GM23248 (cell line): ENCODE data around the gene CLCN1. TPM values are rescaled to one million over a fixed set of nuclear protein-coding genes. Genes with fewer than 3 reads are reported as not detected.

Experiments used
- DNase-seq: peaks from one replicate; pipeline ENCODE4 v3.0.0-alpha.2; 2015
- H2AFZ ChIP-seq: fragments of 200-600 bp; sonication (generic); 2 replicates; pipeline ENCODE4 v1.6.1; 2016; ENCODE audit warnings: antibody characterized with exemption
- H3F3A ChIP-seq: fragments of 200-600 bp; sonication (generic); 2 replicates; pipeline ENCODE4 v1.6.1; 2016; ENCODE audit warnings: mild to moderate bottlenecking, antibody characterized with exemption, mixed run types; ENCODE audit not compliant: insufficient read depth
- H3K27ac ChIP-seq: fragments of 200-600 bp; sonication (generic); 2 replicates; pipeline ENCODE4 v1.5.1; 2016; ENCODE audit warnings: mild to moderate bottlenecking
- H3K27me3 ChIP-seq: fragments of 200-600 bp; sonication (generic); replicated peaks from 2 replicates; pipeline ENCODE4 v1.6.1; 2016; ENCODE audit warnings: mild to moderate bottlenecking; ENCODE audit not compliant: insufficient read depth
- H3K36me3 ChIP-seq: fragments of 200-600 bp; sonication (generic); 2 replicates; pipeline ENCODE4 v1.6.1; 2016; ENCODE audit warnings: low read depth, mild to moderate bottlenecking
- H3K4me1 ChIP-seq: fragments of 200-600 bp; sonication (generic); 2 replicates; pipeline ENCODE4 v1.6.1; 2016; ENCODE audit warnings: mild to moderate bottlenecking; ENCODE audit not compliant: insufficient read depth
- H3K4me2 ChIP-seq: fragments of 200-600 bp; sonication (generic); one replicate; pipeline ENCODE4 v1.6.1; 2016; ENCODE audit warnings: mild to moderate bottlenecking; ENCODE audit not compliant: unreplicated experiment
- H3K4me3 ChIP-seq: fragments of 200-600 bp; sonication (generic); 2 replicates; pipeline ENCODE4 v1.5.1; 2016; ENCODE audit warnings: mild to moderate bottlenecking
- H3K79me2 ChIP-seq: fragments of 200-600 bp; sonication (generic); 2 replicates; pipeline ENCODE4 v1.6.1; 2016; ENCODE audit warnings: mild to moderate bottlenecking; ENCODE audit not compliant: insufficient read depth
- H3K9ac ChIP-seq: fragments of 200-600 bp; sonication (generic); 2 replicates; pipeline ENCODE4 v1.6.1; 2016; ENCODE audit warnings: mild to moderate bottlenecking
- H3K9me2 ChIP-seq: fragments of 200-600 bp; sonication (generic); 2 replicates; pipeline ENCODE4 v1.6.1; 2016; ENCODE audit warnings: mixed run types, mild to moderate bottlenecking, moderate library complexity; ENCODE audit not compliant: insufficient read depth
- H3K9me3 ChIP-seq: fragments of 200-600 bp; sonication (generic); one replicate; pipeline ENCODE4 v1.6.1; 2017; ENCODE audit warnings: low read depth
- H4K20me1 ChIP-seq: fragments of 200-600 bp; sonication (generic); 2 replicates; pipeline ENCODE4 v1.6.0; 2016; ENCODE audit not compliant: insufficient read depth
- EZH2 ChIP-seq: fragments of 200-600 bp; sonication (generic); IDR thresholded peaks from 2 replicates; pipeline ENCODE4 v1.6.1; 2018; ENCODE audit warnings: antibody characterized with exemption, mild to moderate bottlenecking; ENCODE audit not compliant: insufficient read depth, poor library complexity, severe bottlenecking
- EZH2phosphoT487 ChIP-seq: fragments of 200-600 bp; sonication (generic); IDR thresholded peaks from 2 replicates; pipeline ENCODE4 v1.6.1; 2018; ENCODE audit warnings: antibody characterized with exemption, moderate library complexity, mild to moderate bottlenecking, low read depth; ENCODE audit not compliant: insufficient read depth
- WGBS, 2 experiments: methylation state at CpG; one replicate each; pipeline ENCODE4 v1.1.6; 2015 to 2017; ENCODE audit warnings: low lambda C conversion rate in 2 of 2, low coverage in 1 of 2; ENCODE audit errors: missing lambda C conversion rate in 2 of 2; 5-methylcytosine and 5-hydroxymethylcytosine counted together
- in situ Hi-C: fragments of 300-500 bp; cut with MboI; formaldehyde crosslinking; loops from 2 replicates; pipeline ENCODE4 v1.15.0; 2020
- polyA plus RNA-seq: library from polyadenylated mRNA; unstranded; fragments of >200 nt; fragmentation: Nextera tagmentation; extraction: Ambion mirVana; gene quantifications from 2 replicates; pipeline ENCODE4 v1.2.1, GENCODE V29; 2016
- total RNA-seq: library from RNA; depleted of rRNA; stranded (reverse); fragments of >200 nt; shearing (Covaris generic); gene quantifications from 2 replicates; pipeline ENCODE4 v1.2.3, GENCODE V29; 2014

Gene CLCN1
- total and polyA plus RNA-seq, 2 experiments from 2014 or later = not detected

GRCh38 chr7:143325240-143325639 is 9.3 kb downstream of the CLCN1 start:
- no peak overlapping the region for H3K4me2 ChIP-seq
- H3K27ac ChIP-seq = no peak overlapping the region
- TF ChIP-seq EZH2 (no peak), EZH2phosphoT487 (no peak)
- no peaks in the 10 kb centered on the region for H3K79me2 ChIP-seq
- no peaks in the 10 kb centered on the region for H3K4me1 ChIP-seq
- no peak overlapping the region for H2AFZ ChIP-seq
- no peaks in the 10 kb centered on the region for H3K36me3 ChIP-seq
- no peak overlapping the region for H3K4me3 ChIP-seq
- in situ Hi-C loops = no loop called here
- no peaks in the 10 kb centered on the region for H3K9me3 ChIP-seq
- no peaks in the 10 kb centered on the region for H4K20me1 ChIP-seq
- DNase-seq = no peak
- H3F3A ChIP-seq = no peaks in the 10 kb centered on the region
- H3K9me2 ChIP-seq = no peaks in the 10 kb centered on the region
- 55 to 58% methylated on average over 2 of the region's 2 CpGs for WGBS, 2 experiments
- no peaks in the 10 kb centered on the region for H3K27me3 ChIP-seq
- H3K9ac ChIP-seq = no peak overlapping the region

GRCh38 chr7:143327903-143328302 is 12.0 kb downstream of the CLCN1 start:
- 91 to 98% methylated on average over 5 of the region's 5 CpGs for WGBS, 2 experiments

GRCh38 chr7:143329471-143330170 is 13.7 kb downstream of the CLCN1 start:
- H3K9me3 ChIP-seq = no peaks in the 10 kb centered on the region
- no peaks in the 10 kb centered on the region for H3K36me3 ChIP-seq
- no peaks in the 10 kb centered on the region for H3K79me2 ChIP-seq
- TF ChIP-seq EZH2 = no peak
- TF ChIP-seq EZH2phosphoT487 = no peak
- no peaks in the 10 kb centered on the region for H3K27me3 ChIP-seq
- DNase-seq = no peak
- no peak overlapping the region for H3K4me3 ChIP-seq
- WGBS, 2 experiments = 84 to 86% methylated on average over 10 of the region's 10 CpGs
- in situ Hi-C loops = no loop called here
- no peak overlapping the region for H2AFZ ChIP-seq
- H3K27ac ChIP-seq = no peak overlapping the region
- no peaks in the 10 kb centered on the region for H3K9me2 ChIP-seq
- peaks cover 8% of the 10 kb centered on the region for H3K4me1 ChIP-seq
- no peak overlapping the region for H3K4me2 ChIP-seq
- peaks cover 8% of the 10 kb centered on the region for H3F3A ChIP-seq
- H4K20me1 ChIP-seq = no peaks in the 10 kb centered on the region
- no peak overlapping the region for H3K9ac ChIP-seq

More at GRCh38 chr7:143327903-143328302, 12.0 kb downstream of the CLCN1 start:
- Histone ChIP-seq H3K4me3 (no peak overlapping the region), H3K9me2 (no peaks in the 10 kb centered on the region), H3K4me1 (peaks cover 8% of the 10 kb centered on the region), H2AFZ (no peak overlapping the region), H3K9ac (no peak overlapping the region), H3K79me2 (no peaks in the 10 kb centered on the region), H3K4me2 (no peak overlapping the region), H3F3A (peaks cover 8% of the 10 kb centered on the region), H3K27ac (no peak overlapping the region), H4K20me1 (no peaks in the 10 kb centered on the region), H3K27me3 (no peaks in the 10 kb centered on the region), H3K9me3 (no peaks in the 10 kb centered on the region), H3K36me3 (no peaks in the 10 kb centered on the region)
- in situ Hi-C loops = no loop called here
- TF ChIP-seq EZH2phosphoT487 (no peak), EZH2 (no peak)
- no peak for DNase-seq

DNA sequence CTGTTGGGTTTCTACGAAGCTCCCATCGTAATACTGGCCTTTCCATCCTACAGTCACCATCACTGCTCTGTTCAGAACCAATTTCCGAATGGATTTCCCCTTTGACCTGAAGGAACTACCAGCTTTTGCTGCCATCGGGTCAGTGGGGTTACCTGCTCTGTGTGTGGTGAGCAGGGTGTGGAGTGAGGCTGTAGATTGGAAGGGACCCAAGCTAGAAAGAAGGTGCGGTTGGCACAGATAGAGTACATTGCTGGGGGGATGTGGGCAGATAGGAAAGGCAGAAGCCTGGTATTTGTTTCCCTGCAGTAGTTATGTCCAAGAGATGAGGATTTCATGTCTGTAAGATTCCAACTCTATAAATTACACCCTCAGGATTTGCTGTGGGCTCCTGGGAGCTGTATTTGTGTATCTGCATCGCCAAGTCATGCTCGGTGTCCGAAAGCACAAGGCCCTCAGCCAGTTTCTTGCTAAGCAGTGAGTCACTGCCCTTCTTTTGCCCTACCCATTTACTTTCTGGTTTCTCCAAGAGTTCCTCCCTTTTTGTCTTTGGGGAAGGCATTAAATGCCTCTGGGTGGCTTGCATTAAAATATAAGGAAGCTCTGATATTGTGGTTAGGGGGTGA is 15.4 kb downstream of the CLCN1 start:
- Histone ChIP-seq H3K27ac (peak overlapping the region; percentile 63), H3K36me3 (no peaks in the 10 kb centered on the region), H3K27me3 (no peaks in the 10 kb centered on the region), H3K9me2 (no peaks in the 10 kb centered on the region), H3K9ac (peak overlapping the region; percentile 54; the same call in 1 of the 2 replicates), H3K4me1 (peaks cover 8% of the 10 kb centered on the region), H3K4me3 (no peak overlapping the region), H3K9me3 (no peaks in the 10 kb centered on the region), H2AFZ (peak overlapping the region; percentile 20; the same call in 1 of the 2 replicates), H4K20me1 (no peaks in the 10 kb centered on the region), H3F3A (peaks cover 8% of the 10 kb centered on the region), H3K4me2 (peak overlapping the region; percentile 19), H3K79me2 (no peaks in the 10 kb centered on the region)
- peak; percentile 98 for DNase-seq
- TF ChIP-seq EZH2phosphoT487 (no peak), EZH2 (no peak)
- 54 to 55% methylated on average over 8 of the region's 8 CpGs for WGBS, 2 experiments
- in situ Hi-C loops = no loop called here
